SK-N-SH (cell line): ENCODE data around the gene NALF2. TPM values are rescaled to one million over a fixed set of nuclear protein-coding genes. Genes with fewer than 3 reads are reported as not detected.

Experiments used
- CTCF ChIA-PET: fragments of 300-600, 350-600 bp; formaldehyde crosslinking; extraction: SDS; loops from one replicate; lab custom pipeline; 2021; lab: Yijun Ruan, JAX
- POLR2A ChIA-PET: fragments of 350-600 bp; sonication (Branson Sonifier 250); formaldehyde crosslinking; extraction: SDS; loops from one replicate; lab custom pipeline; 2020; ENCODE audit warnings: antibody characterized with exemption, inconsistent platforms; lab: Yijun Ruan, JAX
- DNase-seq: peaks from one replicate; pipeline ENCODE4 v3.0.0; 2012
- H2AFZ ChIP-seq: fragments of 200-600 bp; sonication (generic); 2 replicates; pipeline ENCODE4 v1.8.1; 2016; ENCODE audit warnings: antibody characterized with exemption, mild to moderate bottlenecking, low read depth
- H3F3A ChIP-seq: fragments of 200-600 bp; sonication (generic); replicated peaks from 2 replicates; pipeline ENCODE3; 2016; ENCODE audit warnings: antibody characterized with exemption, mild to moderate bottlenecking; ENCODE audit not compliant: insufficient read depth
- H3K27ac ChIP-seq, 2 experiments: fragments of 200-500 bp in 1 of 2; fragments of 200-600 bp in 1 of 2; sonication (Bioruptor generic) in 1 of 2; sonication (generic), shearing (Covaris generic) in 1 of 2; 2 replicates each; pipeline versions ENCODE4 v1.5.1 to v1.6.1; 2014 to 2016; ENCODE audit warnings: low read depth in 2 of 2, inconsistent platforms in 1 of 2, low read length in 1 of 2, mild to moderate bottlenecking in 1 of 2, mixed read lengths in 1 of 2
- H3K27me3 ChIP-seq: fragments of 200-600 bp; sonication (generic), shearing (Covaris generic); 2 replicates; pipeline ENCODE4 v1.6.1; 2016; ENCODE audit warnings: mixed run types; ENCODE audit not compliant: insufficient read depth
- H3K36me3 ChIP-seq, 2 experiments: fragments of 200-500 bp in 1 of 2; fragments of 200-600 bp in 1 of 2; sonication (Bioruptor generic) in 1 of 2; sonication (generic) in 1 of 2; replicated peaks in 1 of 2; 2 replicates each; pipeline versions ENCODE3 to v1.5.1; 2014 to 2016; ENCODE audit warnings: low read length in 1 of 2, mild to moderate bottlenecking in 1 of 2; ENCODE audit not compliant: insufficient read depth in 2 of 2, control insufficient read depth in 1 of 2
- H3K4me1 ChIP-seq, 2 experiments: fragments of 200-500 bp in 1 of 2; fragments of 200-600 bp in 1 of 2; sonication (Bioruptor generic) in 1 of 2; sonication (generic), shearing (Covaris generic) in 1 of 2; 2 replicates each; pipeline versions ENCODE4 v1.5.1 to v1.6.1; 2014 to 2016; ENCODE audit warnings: low read depth in 1 of 2, low read length in 1 of 2, mixed run types in 1 of 2; ENCODE audit not compliant: insufficient read depth in 2 of 2, control insufficient read depth in 1 of 2
- H3K4me2 ChIP-seq: fragments of 200-600 bp; sonication (generic), shearing (Covaris generic); 2 replicates; pipeline ENCODE4 v1.6.1; 2017; ENCODE audit warnings: mixed run types
- H3K4me3 ChIP-seq, 2 experiments: fragments of 200-500 bp in 1 of 2; fragments of 200-600 bp in 1 of 2; sonication (Bioruptor generic) in 1 of 2; sonication (generic), shearing (Covaris generic) in 1 of 2; 2 replicates each; pipeline versions ENCODE4 v1.5.1 to v1.8.1; 2014 to 2016; ENCODE audit warnings: low read depth in 2 of 2, inconsistent platforms in 1 of 2, low read length in 1 of 2, mild to moderate bottlenecking in 1 of 2, mixed read lengths in 1 of 2, moderate library complexity in 1 of 2
- H3K79me2 ChIP-seq: fragments of 200-600 bp; sonication (generic); 2 replicates; pipeline ENCODE4 v1.8.1; 2017; ENCODE audit warnings: mild to moderate bottlenecking; ENCODE audit not compliant: insufficient read depth
- H3K9ac ChIP-seq: fragments of 200-600 bp; sonication (generic); 2 replicates; pipeline ENCODE4 v1.6.1; 2017; ENCODE audit warnings: mixed run types
- H3K9me2 ChIP-seq: fragments of 200-600 bp; sonication (generic); 2 replicates; pipeline ENCODE4 v1.6.1; 2017; ENCODE audit warnings: mixed run types
- H3K9me3 ChIP-seq: fragments of 200-600 bp; sonication (generic); 2 replicates; pipeline ENCODE4 v1.6.1; 2017; ENCODE audit warnings: mixed run types, mild to moderate bottlenecking, moderate library complexity
- H4K20me1 ChIP-seq: fragments of 200-600 bp; sonication (generic); 2 replicates; pipeline ENCODE4 v1.6.1; 2017; ENCODE audit warnings: mild to moderate bottlenecking, mixed run types; ENCODE audit not compliant: insufficient read depth
- CHD2 ChIP-seq: fragments of 150-350 bp; IDR thresholded peaks from 2 replicates; pipeline ENCODE4 v1.6.1; 2018; ENCODE audit warnings: low read length; ENCODE audit not compliant: partially characterized antibody
- EP300 ChIP-seq, 2 experiments: IDR thresholded peaks; 2 replicates each; pipeline versions ENCODE4 v1.4.0 to v1.6.1; 2012; ENCODE audit warnings: borderline replicate concordance in 1 of 2, low read depth in 1 of 2, low read length in 1 of 2
- FOSL2 ChIP-seq: IDR thresholded peaks from 2 replicates; pipeline ENCODE4 v1.4.0; 2012; ENCODE audit warnings: low read depth, mild to moderate bottlenecking, moderate library complexity, borderline replicate concordance
- FOXJ3 ChIP-seq: sonication (generic); formaldehyde crosslinking; IDR thresholded peaks from 2 replicates; pipeline ENCODE4 v1.5.1; 2020; ENCODE audit warnings: mild to moderate bottlenecking, missing genetic modification reagents
- FOXM1 ChIP-seq: IDR thresholded peaks from 2 replicates; pipeline ENCODE4 v1.4.0; 2012; ENCODE audit warnings: low read depth, mild to moderate bottlenecking
- JUND ChIP-seq: IDR thresholded peaks from 2 replicates; pipeline ENCODE4 v1.4.0; 2012
- MAX ChIP-seq: IDR thresholded peaks from 2 replicates; pipeline ENCODE4 v1.4.0; 2012; ENCODE audit warnings: low read depth
- NFIC ChIP-seq: IDR thresholded peaks from 2 replicates; pipeline ENCODE4 v1.4.0; 2012; ENCODE audit warnings: borderline replicate concordance
- RAD21 ChIP-seq: IDR thresholded peaks from 2 replicates; pipeline ENCODE4 v1.6.1; 2012; ENCODE audit warnings: mild to moderate bottlenecking, low read length
- RCOR1 ChIP-seq: fragments of 150-350 bp; IDR thresholded peaks from 2 replicates; pipeline ENCODE4 v1.6.1; 2017; ENCODE audit warnings: antibody characterized with exemption, low read length
- RFX5 ChIP-seq: IDR thresholded peaks from 2 replicates; pipeline ENCODE4 v1.6.1; 2012; ENCODE audit warnings: mild to moderate bottlenecking, improper control_type of control experiment, low read length
- SMC3 ChIP-seq: IDR thresholded peaks from 2 replicates; pipeline ENCODE4 v1.6.1; 2012; ENCODE audit warnings: low read depth, low read length, improper control_type of control experiment
- TAF1 ChIP-seq: IDR thresholded peaks from 2 replicates; pipeline ENCODE4 v1.6.1; 2012; ENCODE audit warnings: low read depth, mild to moderate bottlenecking, low read length, moderate library complexity, borderline replicate concordance
- USF2 ChIP-seq: fragments of 150-350 bp; IDR thresholded peaks from 2 replicates; pipeline ENCODE4 v1.6.1; 2017; ENCODE audit warnings: antibody characterized with exemption, low read length, low read depth, borderline replicate concordance
- WGBS: methylation state at CpG from one replicate; pipeline ENCODE4 v1.1.6; 2017; ENCODE audit warnings: low lambda C conversion rate; 5-methylcytosine and 5-hydroxymethylcytosine counted together
- polyA plus RNA-seq, 3 experiments: library from polyadenylated mRNA; depleted of rRNA; stranded (reverse); fragments of >200 nt; gene quantifications; 2 replicates each; pipeline ENCODE4 v1.2.3, GENCODE V29; 2012
- TF ChIP-seq, protein P1 (sequence below): fragments of 200-600 bp; sonication (generic); IDR thresholded peaks from 2 replicates; pipeline ENCODE4 v1.6.1; 2017; ENCODE audit warnings: antibody characterized with exemption, mild to moderate bottlenecking, moderate library complexity
- TF ChIP-seq, protein P2 (sequence below): IDR thresholded peaks from 2 replicates; pipeline ENCODE4 v1.4.0; 2012; ENCODE audit warnings: low read depth, borderline replicate concordance
- TF ChIP-seq, protein P3 (sequence below): IDR thresholded peaks from 2 replicates; pipeline ENCODE4 v1.6.1; 2012; ENCODE audit warnings: mild to moderate bottlenecking, low read depth, low read length, moderate library complexity

The NALF2 gene
- polyA plus RNA-seq, 1 of the 3 experiments (the other 2 are of a cell fraction), result 0.02 TPM

- ChIA-PET CTCF (no interaction called here), POLR2A (no interaction called here)
- no peaks in the 10 kb centered on the region for H3K79me2 ChIP-seq
- H3F3A ChIP-seq, result no peaks in the 10 kb centered on the region
- no peaks in the 10 kb centered on the region for H4K20me1 ChIP-seq
- no peak overlapping the region for H3K4me3 ChIP-seq
- no peaks in the 10 kb centered on the region for H3K36me3 ChIP-seq
- H3K9me2 ChIP-seq, result no peaks in the 10 kb centered on the region
- TF ChIP-seq JUND (no peak), RCOR1 (no peak), MAX (no peak), FOSL2 (no peak), FOXM1 (no peak), USF2 (no peak), NFIC (no peak), RFX5 (no peak), EP300 (IDR thresholded peaks at IDR 0.05; ENCODE audit: borderline replicate concordance in 1 of 2, low read depth in 1 of 2, low read length in 1 of 2) (no peak), RAD21 (no peak), FOXJ3 (CRISPR knock-in tag) (no peak), SMC3 (no peak), CHD2 (no peak), TAF1 (no peak)
- TF ChIP-seq, protein P1, sequence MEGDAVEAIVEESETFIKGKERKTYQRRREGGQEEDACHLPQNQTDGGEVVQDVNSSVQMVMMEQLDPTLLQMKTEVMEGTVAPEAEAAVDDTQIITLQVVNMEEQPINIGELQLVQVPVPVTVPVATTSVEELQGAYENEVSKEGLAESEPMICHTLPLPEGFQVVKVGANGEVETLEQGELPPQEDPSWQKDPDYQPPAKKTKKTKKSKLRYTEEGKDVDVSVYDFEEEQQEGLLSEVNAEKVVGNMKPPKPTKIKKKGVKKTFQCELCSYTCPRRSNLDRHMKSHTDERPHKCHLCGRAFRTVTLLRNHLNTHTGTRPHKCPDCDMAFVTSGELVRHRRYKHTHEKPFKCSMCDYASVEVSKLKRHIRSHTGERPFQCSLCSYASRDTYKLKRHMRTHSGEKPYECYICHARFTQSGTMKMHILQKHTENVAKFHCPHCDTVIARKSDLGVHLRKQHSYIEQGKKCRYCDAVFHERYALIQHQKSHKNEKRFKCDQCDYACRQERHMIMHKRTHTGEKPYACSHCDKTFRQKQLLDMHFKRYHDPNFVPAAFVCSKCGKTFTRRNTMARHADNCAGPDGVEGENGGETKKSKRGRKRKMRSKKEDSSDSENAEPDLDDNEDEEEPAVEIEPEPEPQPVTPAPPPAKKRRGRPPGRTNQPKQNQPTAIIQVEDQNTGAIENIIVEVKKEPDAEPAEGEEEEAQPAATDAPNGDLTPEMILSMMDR, result no peak
- TF ChIP-seq, protein P2, sequence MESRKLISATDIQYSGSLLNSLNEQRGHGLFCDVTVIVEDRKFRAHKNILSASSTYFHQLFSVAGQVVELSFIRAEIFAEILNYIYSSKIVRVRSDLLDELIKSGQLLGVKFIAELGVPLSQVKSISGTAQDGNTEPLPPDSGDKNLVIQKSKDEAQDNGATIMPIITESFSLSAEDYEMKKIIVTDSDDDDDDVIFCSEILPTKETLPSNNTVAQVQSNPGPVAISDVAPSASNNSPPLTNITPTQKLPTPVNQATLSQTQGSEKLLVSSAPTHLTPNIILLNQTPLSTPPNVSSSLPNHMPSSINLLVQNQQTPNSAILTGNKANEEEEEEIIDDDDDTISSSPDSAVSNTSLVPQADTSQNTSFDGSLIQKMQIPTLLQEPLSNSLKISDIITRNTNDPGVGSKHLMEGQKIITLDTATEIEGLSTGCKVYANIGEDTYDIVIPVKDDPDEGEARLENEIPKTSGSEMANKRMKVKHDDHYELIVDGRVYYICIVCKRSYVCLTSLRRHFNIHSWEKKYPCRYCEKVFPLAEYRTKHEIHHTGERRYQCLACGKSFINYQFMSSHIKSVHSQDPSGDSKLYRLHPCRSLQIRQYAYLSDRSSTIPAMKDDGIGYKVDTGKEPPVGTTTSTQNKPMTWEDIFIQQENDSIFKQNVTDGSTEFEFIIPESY, result no peak
- TF ChIP-seq, protein P3, sequence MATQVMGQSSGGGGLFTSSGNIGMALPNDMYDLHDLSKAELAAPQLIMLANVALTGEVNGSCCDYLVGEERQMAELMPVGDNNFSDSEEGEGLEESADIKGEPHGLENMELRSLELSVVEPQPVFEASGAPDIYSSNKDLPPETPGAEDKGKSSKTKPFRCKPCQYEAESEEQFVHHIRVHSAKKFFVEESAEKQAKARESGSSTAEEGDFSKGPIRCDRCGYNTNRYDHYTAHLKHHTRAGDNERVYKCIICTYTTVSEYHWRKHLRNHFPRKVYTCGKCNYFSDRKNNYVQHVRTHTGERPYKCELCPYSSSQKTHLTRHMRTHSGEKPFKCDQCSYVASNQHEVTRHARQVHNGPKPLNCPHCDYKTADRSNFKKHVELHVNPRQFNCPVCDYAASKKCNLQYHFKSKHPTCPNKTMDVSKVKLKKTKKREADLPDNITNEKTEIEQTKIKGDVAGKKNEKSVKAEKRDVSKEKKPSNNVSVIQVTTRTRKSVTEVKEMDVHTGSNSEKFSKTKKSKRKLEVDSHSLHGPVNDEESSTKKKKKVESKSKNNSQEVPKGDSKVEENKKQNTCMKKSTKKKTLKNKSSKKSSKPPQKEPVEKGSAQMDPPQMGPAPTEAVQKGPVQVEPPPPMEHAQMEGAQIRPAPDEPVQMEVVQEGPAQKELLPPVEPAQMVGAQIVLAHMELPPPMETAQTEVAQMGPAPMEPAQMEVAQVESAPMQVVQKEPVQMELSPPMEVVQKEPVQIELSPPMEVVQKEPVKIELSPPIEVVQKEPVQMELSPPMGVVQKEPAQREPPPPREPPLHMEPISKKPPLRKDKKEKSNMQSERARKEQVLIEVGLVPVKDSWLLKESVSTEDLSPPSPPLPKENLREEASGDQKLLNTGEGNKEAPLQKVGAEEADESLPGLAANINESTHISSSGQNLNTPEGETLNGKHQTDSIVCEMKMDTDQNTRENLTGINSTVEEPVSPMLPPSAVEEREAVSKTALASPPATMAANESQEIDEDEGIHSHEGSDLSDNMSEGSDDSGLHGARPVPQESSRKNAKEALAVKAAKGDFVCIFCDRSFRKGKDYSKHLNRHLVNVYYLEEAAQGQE, result no peak
- H3K9ac ChIP-seq, result no peak overlapping the region
- DNase-seq, result no peak
- no peaks in the 10 kb centered on the region for H3K4me1 ChIP-seq
- 19% methylated on average over 7 of the region's 7 CpGs for WGBS
- H2AFZ ChIP-seq, result no peak overlapping the region
- H3K9me3 ChIP-seq, result no peaks in the 10 kb centered on the region
- no peak overlapping the region for H3K4me2 ChIP-seq
- H3K27ac ChIP-seq, result no peak overlapping the region
- H3K27me3 ChIP-seq, result no peaks in the 10 kb centered on the region
Observed at GRCh38 chrX:69524781-69525363, 20.7 kb downstream of the NALF2 start.
